GM12864 (cell line): Measurements from ENCODE around the gene MAN1C1.

Experiments used
- DNase-seq: peaks from one replicate; pipeline ENCODE4 v3.0.0-alpha.2; 2011; ENCODE audit warnings: low read depth
- H3K4me3 ChIP-seq: 2 replicates; pipeline ENCODE4 v1.5.1; 2011; ENCODE audit warnings: mild to moderate bottlenecking, low read depth, low read length, control low read depth
- TF ChIP-seq, protein P1 (sequence below): IDR thresholded peaks from 2 replicates; pipeline ENCODE4 v1.5.1; 2011; ENCODE audit warnings: low read depth, mild to moderate bottlenecking, moderate library complexity, low read length, control low read depth, inconsistent platforms; ENCODE audit errors: missing control alignments

MAN1C1 gene

DNA sequence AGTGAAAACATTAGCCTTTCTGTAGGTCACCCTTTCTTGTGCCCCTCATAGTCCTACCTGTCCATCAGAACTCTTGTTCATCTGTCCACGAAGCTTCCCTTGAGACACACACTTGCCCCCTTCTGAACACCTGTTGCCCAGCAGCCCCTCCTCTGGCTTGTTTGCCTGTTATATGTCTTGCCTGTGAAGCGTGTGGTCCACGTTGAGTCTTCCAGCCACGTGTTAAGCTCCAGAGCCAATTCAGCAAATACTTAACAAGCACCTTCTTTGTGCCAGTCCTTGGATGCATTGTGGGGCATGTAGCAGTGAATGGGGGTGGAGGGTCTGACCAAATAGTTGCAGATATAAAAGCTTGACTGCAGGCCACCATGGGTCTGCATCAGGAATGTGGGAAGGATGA lies 66.6 kb downstream of the MAN1C1 start:
- no peak for DNase-seq
- TF ChIP-seq, protein P1, sequence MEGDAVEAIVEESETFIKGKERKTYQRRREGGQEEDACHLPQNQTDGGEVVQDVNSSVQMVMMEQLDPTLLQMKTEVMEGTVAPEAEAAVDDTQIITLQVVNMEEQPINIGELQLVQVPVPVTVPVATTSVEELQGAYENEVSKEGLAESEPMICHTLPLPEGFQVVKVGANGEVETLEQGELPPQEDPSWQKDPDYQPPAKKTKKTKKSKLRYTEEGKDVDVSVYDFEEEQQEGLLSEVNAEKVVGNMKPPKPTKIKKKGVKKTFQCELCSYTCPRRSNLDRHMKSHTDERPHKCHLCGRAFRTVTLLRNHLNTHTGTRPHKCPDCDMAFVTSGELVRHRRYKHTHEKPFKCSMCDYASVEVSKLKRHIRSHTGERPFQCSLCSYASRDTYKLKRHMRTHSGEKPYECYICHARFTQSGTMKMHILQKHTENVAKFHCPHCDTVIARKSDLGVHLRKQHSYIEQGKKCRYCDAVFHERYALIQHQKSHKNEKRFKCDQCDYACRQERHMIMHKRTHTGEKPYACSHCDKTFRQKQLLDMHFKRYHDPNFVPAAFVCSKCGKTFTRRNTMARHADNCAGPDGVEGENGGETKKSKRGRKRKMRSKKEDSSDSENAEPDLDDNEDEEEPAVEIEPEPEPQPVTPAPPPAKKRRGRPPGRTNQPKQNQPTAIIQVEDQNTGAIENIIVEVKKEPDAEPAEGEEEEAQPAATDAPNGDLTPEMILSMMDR: no peak
- no peak overlapping the region for H3K4me3 ChIP-seq

DNA sequence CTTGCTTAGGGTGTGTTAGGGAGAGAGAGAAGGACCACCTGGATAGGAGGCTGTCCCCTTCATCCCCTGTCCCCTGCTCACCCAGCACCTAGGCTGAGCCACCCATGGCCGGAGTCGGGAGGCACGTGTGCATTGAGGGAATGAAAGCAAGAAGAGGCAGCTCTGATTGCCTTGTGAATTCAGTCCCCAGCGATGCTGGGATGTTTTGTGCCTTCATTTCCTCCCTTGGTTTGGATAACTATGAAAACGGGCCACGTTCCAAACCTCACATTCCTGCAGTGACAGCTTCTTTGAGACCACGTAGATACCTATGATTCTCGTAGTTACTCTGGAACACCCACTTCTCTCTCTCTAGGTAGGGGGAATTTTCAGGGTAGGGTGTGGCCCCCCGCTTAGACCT lies 67.1 kb downstream of the MAN1C1 start:
- no peak for DNase-seq
- H3K4me3 ChIP-seq: no peak overlapping the region
- TF ChIP-seq, protein P1: no peak

DNA sequence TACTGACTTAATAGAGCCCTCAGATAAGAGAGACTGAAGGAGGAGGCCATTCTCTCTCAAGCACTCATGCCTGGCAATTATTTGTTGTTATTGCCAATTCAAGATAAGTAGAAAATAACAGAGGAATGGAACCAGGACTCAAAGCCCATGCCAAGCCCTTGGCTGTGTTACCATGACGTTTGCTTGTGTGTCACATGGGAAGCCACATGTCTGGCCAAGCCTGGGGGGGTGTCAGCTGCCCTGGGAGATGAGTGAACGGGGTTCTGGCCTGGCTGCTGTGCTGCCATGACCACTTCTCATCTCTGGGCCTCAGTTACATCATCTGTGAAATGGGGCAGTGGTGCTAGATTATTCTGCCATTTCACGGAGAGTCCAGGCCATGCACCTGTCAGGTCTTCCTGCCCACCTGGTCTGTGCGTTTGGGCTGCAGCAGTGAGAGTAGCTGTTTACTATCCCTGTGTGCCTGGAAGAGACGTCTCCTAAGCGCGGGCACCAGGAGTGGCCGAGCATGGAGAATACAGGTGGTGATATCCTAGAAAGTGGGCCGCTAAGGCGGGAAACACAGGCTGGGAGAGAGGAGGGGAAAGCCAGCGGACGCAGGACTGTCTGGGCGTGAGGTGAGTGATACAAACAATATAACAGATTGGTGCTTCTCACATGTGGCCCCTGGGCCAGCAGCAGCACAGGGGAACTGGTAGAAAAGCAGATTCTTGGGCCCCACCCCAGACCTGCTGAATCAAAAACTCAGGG lies 67.8 kb downstream of the MAN1C1 start:
- no peak for DNase-seq
- no peak overlapping the region for H3K4me3 ChIP-seq
- TF ChIP-seq, protein P1: no peak

DNA sequence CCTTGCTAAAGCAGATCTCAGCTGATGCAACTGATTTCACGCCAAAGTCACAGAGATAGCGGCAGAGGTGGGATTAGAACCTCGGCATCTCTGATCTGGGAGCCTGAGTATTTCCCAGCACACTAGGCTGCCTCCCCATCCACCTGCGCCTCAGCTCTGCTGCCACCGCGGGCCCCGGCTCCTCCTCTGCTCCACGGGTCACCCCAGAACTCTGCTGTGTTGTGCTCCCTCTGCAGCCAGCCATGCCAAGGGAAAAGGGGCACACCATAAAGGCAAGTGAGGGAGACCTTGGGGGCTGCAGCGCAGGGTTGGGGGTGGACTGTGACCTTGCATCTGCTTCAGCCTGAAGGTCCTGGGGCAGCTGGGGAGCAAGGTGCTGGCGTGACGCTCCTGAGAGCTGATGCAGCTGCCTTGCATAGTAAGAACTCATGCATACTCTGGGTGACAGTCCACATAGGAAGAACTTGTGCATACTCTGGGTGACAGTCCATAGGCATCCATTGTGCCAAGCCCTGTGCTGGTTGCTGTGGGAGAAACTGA lies 68.7 kb downstream of the MAN1C1 start:
- DNase-seq: no peak
- H3K4me3 ChIP-seq: no peak overlapping the region
- TF ChIP-seq, protein P1: no peak

GRCh38 chr1:25685938-25686665 lies 69.5 kb downstream of the MAN1C1 start:
- no peak for DNase-seq
- TF ChIP-seq, protein P1: no peak
- no peak overlapping the region for H3K4me3 ChIP-seq

DNA sequence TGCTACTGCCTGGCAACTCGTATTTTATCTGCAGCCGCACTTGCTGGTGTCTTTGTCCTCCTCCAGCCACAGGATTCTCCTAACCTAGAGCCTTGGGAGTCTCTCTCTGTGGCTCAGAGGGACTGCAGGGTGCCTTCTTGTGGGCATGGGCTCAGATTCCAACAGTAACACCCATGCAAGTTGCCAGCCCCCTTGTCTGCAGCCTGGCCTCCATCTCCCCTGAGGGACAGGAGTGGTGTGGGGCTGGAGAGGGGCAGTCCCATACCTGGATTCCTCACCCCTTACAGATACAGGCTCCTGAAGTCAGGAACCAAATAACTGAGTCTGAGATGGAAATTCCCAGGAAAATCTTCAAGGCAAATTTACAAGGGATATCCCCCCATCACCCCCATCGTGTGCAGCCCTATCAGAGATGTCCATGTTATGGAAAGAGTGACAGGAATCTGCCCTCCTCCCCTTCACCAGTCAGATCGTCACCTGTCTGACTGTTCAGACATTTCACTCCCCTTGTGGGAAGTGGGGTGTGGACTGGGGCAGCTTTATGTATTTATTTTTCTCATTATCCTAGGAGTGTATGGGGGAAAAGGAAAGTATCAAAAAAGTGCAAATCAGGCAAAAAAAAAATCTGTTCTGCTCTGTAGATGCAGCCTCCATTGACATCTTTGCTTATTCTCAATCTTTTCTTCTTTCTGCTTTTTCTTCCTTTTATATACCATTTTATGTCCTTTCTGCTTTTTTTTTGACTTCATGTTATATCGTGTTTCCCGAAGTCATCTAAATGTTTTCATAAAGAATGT lies 70.8 kb downstream of the MAN1C1 start:
- TF ChIP-seq, protein P1: no peak
- H3K4me3 ChIP-seq: no peak overlapping the region
- no peak for DNase-seq
